Activated CD8-positive, alpha-beta memory T cell treated with anti-CD3 and anti-CD28 coated beads, Interleukin-2, amount 50 U/mL, for 48 hours (primary cell): ENCODE measurements around the gene DLGAP1.
"Not testable (repeated sequence)": the region's sequence is repeated elsewhere in the genome, so short reads cannot be mapped to it uniquely, and the experiment has no call there.

ENCODE experiments used
- DNase-seq: peaks from one replicate; pipeline ENCODE4 v3.0.0-alpha.2; 2020

The DLGAP1 gene

GRCh38 chr18:4063545-4063944 is 391.6 kb downstream of the DLGAP1 start:
- DNase-seq = no peak

DNA sequence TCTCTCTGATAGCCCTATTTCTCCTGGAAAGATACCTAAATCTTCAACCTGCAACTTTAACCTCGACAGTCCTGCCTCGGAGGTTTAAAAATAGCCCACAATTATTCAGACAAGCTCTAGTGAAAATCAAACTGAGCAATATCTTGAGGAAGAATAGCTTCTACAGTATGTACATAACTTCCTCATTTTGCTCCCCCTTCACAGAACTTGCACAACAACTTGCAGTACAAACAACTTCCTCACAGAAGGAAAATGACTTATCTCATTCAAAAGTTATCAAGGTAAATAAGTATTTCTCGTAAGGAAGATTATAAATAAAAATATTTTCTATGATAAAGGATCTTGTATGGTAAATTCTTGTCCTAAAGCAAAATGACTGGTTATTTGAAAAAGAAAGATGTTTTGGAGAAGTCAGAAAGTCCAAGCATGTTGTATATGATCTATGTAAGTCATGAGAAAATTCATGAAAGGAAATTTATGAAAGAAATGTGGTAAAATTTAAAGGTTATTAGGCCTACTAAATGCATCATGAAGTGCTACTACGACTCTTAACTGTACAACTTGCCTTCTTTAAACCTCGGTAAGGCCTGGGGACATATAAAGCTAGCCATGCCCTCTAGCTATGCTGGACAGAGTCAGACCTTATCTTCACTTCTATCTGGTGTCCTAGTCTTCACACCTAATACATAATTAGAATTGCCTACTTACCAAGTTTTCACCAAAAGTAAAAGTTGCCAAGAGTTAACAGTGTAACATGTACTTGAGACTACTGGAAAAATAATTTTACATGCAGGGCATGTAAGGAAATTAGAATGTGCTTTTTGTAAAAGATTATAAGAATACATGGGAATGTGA is 394.5 kb downstream of the DLGAP1 start:
- DNase-seq = no peak

DNA sequence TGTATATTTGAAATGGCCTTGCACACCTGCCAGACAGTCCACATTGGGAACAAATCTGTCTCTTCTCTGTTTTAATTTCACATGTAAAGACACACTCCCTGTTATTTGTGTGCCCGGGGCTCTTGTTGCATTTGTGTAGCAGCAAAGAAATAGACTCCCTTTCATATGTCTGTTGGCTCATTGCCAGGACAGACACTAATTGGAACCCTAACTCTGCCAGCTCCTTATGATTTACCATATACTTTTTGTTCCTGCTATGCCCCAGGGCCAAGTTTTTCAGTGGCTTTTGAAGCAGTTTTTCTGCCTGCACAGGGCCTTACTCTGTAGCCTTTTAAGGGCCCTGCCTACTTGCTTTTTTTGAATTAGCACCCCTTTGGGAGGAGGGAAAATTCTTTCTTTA is 396.9 kb downstream of the DLGAP1 start:
- no peak for DNase-seq

GRCh38 chr18:4040391-4041092 is 414.6 kb downstream of the DLGAP1 start:
- no peak for DNase-seq

GRCh38 chr18:4035521-4035920 is 419.6 kb downstream of the DLGAP1 start:
- no peak for DNase-seq

DNA sequence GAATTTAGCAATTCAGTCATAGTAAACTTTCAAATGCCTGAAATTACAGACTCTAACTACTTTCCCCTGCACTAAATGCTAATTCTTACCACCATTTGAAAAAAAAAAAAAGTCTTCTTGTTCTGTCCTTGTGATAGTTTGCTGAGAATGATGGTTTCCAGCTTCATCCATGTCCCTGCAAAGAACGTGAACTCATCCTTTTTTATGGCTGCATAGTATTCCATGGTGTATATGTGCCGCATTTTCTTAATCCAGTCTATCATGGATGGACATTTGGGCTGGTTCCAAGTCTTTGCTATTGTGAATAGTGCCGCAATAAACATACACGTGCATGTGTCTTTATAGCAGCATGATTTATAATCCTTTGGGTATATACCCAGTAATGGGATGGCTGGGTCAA is 420.3 kb downstream of the DLGAP1 start:
- not testable (repeated sequence) for DNase-seq

- DNase-seq = no peak
Observed at GRCh38 chr18:4026542-4026941, 428.6 kb downstream of the DLGAP1 start.

GRCh38 chr18:4024702-4025101 is 430.4 kb downstream of the DLGAP1 start:
- no peak for DNase-seq

- not testable (repeated sequence) for DNase-seq
Observed at GRCh38 chr18:4022749-4023148, 432.4 kb downstream of the DLGAP1 start.

DNA sequence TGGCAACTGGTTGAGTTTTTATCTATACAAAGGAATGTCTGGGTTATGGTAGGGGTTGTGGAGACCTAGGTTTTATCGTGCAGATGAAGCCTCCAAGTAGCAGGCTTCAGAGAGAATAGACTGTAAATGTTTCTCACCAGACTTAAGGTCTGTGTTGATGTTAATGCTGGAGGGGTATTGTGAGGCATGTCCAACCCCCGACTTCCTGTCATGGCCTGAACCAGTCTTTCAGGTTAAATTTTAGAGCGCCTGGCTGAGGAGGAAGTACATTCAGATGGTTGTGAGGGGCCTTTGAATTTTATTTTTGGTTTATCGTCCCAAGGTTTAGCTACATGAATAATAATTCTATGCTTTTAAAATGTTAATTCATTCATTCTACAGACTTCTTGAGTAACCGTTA is 435.1 kb downstream of the DLGAP1 start:
- DNase-seq = no peak

GRCh38 chr18:4017480-4017879 is 437.6 kb downstream of the DLGAP1 start:
- no peak for DNase-seq

DNA sequence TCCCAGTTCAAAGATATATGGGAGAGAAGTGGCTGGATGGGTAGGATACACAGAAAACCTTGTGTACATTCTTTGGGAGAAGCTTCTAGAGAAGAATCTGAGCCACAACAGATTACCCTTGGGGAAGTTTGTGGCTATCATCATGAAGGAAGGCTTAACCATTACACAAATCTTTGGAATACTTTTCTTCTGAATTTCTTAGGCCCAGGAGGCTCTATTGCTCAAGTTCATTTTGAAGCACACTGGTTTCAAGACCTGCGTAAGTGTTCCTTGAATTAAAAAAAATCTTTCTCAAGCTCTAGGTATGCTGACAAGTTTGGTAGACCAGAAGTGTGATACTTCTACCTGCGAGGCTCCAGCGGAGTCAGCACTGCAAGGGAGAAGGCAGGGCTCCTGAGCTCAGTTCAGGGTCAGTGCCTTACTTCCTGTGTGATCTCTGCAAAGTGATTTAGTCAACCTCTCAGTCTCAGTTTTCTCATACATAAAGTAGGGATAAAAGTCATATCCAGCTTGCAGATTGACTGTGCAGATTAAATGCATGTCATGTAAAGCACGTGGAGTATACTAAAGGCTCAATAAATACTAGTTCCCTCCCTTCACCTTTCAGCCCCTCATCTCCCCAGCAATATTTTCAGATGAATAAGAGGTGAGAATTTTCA is 438.6 kb downstream of the DLGAP1 start:
- no peak for DNase-seq

GRCh38 chr18:4007846-4008245 is 447.3 kb downstream of the DLGAP1 start:
- DNase-seq = no peak

GRCh38 chr18:4004183-4004829 is 450.8 kb downstream of the DLGAP1 start:
- no peak for DNase-seq

GRCh38 chr18:3998698-3999333 is 456.3 kb downstream of the DLGAP1 start:
- no peak for DNase-seq

GRCh38 chr18:3995476-3996102 is 459.5 kb downstream of the DLGAP1 start:
- peak; percentile 70 for DNase-seq

- no peak for DNase-seq
Observed at GRCh38 chr18:3993941-3994687, 461.0 kb downstream of the DLGAP1 start.

DNA sequence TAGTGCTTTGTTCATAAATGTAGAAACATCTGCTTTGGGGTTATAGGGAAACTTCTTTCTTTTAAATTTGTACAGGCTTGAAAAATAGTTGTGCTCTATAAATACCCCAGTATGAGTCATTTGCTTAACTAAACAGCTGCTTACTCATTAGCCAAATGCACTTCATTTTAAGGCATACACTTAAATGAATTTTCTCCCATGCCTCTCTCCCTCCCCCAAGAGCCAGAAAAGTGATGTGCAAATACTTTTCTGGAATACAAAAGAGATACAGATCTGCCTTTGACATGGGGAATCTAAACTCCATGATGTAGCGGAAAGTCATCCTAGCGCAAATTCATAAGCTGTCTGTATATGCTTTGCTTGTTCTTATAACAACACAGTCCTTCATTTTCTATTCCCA is 469.4 kb downstream of the DLGAP1 start:
- no peak for DNase-seq

DNA sequence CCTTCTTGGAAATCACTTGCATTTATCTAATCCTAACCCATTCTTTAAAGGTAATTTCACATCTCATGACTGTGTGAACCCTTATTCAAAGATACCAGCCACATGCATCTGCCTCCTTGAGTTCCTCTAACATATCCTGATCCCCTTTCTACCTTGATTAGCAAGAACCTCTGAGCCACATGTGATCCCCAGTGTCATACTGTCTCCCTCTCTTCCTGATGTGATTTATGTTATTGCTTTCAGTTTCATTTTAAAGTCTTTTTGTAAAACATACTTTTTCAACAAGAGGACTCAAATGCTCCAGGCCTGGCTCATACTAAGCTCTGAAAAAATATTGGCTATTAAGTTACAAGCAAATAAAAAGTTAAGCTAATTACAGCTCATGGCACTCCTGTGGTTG is 470.1 kb downstream of the DLGAP1 start:
- DNase-seq = no peak

GRCh38 chr18:3984163-3984757 is 470.8 kb downstream of the DLGAP1 start:
- DNase-seq = no peak

DNA sequence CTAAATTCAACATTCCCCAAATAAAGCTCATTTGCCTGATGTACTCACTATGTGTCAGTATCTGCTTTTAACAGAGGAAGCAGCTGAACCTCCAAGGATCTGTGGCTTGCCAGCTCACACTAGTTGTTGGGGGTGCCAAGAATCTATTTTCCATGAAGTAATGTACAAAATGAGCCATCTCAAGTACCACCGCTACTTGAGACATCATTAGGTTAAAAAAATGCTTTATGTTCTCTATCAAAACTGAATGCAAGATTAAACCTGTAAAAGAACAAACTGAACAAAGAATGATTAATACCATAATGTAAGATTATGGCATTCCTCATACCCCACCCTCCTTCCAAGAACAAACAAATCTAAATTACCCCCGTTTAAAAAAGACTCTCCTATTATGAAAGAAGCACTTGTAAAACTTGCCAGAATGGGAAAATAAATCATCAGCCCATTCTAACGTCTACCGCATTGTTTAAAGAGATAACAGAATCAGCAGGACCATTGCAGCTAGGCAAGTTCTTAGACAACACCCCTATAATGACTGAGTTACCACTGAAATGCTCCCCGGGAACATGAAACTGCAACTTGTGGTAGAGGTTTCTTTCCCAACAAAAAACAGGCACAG is 471.6 kb downstream of the DLGAP1 start:
- DNase-seq = no peak
